ENCODE data around the gene PLEKHA5.
A peak's percentile ranks its signal among the peaks of the same experiment; 100 is the strongest.

The PLEKHA5 gene

DNA sequence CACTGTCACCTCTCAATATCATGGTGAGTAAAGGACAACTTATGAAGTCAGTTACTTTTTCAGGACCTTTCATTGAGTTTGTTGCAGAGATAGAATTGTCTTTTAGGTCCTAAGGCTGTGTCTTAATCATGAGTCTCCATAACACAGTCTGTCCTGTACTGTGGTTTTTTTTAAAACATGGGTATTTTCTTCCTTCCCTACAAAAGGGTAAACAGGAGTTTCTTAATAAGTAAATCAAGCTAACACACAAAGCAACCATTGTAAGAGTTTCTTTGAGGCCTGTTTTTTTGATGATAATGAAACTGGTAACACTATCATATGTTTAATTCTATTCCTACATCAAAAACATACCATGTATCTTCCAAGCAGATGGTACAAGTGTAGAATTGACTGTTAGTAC lies 101.4 kb downstream of the PLEKHA5 start:
- no peak for DNase-seq (ENCODE audit: low spot score)

DNA sequence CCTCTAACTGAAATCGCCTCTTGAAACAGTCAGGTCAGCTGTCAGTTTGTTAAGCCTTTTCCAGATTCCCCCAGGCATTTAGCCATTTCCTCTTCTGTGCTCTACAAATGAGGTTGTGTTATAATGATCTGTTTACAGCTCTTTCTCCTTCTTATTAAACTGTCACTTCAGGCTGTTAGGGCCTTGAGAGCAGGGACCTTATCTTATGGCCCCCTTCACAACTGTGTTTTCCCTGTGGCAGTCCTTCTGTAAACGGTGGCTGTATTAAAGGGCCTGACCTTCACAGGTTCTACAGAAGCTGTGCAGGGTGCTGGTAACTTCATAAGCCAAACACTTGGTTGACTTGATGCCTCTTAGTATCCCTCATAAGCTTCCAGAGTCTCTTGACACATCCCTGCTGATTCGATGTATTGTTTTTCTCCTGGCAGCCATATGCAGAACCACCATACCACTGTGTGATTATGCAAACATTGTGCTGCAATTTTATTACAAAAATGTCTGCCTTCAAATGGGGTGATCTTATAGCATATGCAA lies 104.7 kb downstream of the PLEKHA5 start:
- no peak for DNase-seq (ENCODE audit: low spot score)

DNA sequence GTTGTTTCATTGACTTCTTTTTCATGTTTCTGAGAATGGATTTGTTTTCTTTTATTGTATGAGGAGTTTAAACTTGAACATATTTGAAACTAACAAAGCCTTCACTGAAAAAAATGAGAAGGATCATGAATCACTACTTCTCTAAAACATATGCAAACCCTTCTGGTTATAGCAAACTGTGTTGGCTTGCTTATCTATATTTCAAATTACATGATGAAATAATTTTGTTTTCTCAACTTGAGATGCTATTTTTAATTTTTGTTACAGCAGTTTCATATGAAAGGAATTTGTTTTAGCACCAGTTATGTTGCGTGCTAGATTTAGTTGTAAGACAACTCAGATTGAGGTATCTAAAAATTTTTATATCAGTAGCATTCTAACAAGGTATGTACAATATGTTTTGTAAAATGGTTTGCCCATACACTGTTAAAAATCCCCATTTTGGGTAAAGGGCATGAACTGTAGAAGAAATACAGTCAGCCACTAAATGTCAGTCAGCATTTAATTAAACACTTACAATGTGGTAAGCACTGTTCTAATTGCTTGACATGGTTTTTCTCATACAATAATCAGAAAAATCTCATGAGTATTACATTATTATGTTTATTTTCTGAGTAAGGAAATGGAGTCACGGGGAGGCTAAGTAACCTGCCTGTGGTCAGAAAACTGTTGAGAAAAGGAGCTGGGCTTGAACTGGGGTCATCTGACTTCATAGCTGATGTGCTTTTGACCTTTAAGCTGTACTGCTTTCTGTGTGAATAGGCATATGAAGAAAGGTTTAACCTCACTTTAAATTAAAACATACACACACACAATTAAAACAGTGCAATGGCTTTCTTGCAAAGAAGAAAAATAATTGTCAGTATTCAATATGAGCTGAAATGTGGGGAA lies 105.7 kb downstream of the PLEKHA5 start:
- DNase-seq (ENCODE audit: low spot score), result no peak

DNA sequence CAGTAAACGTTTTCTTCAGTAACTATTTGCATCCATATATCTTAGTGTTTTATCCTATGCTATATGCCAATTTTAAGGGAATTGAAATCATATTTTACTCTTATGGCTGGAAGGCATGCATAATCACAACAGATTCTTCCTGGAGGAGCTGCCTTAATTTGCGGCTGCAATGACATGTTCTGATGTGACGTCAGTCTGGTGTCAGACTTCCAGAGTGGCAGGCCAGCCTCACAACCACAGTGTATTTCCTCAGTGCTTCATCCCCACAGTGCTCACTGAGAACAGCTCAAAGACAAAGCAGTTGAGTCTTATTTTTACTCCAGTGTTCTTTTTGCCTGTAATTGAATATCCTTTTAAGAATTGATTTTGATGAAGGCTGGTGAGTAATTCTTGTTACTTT lies 107.1 kb downstream of the PLEKHA5 start:
- DNase-seq (ENCODE audit: low spot score), result no peak

DNA sequence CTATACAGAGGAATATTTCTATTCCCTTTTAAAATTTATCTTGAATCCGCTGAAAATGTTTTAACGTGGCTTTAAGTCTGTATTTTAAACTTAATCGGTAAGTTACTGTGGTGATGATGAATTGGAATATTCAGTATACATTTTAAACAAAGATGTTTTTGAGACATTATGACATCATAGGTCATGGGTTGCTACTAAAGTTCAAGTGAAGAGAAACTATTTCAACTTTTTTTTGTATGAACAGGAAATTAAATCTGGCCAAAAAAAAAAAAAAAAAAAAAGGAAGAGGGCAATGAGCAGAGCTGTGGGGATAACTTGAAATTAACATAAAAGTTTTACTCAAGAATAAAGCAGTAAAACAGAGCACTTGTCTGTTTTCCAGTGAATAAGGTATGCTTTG lies 109.0 kb downstream of the PLEKHA5 start:
- DNase-seq (ENCODE audit: low spot score), result no peak

DNA sequence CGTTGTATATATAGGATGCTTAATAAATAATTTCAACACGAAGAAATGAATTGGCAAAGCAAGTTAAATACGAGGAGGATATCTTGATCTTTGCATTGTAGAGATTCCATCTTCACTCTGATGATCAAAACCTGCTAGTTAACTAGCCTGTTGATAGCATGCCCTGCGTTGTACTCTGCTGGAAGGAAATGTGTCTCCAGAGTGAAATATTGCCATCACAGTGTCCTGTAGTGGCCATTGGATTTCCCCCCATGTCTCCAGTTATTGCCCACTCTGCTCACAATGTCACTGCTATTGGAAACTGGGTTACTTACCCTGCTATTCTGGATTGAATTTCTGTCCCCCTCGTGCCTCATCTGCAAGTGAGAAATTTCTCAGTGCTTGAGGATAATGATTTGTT lies 109.6 kb downstream of the PLEKHA5 start:
- no peak for DNase-seq (ENCODE audit: low spot score)

DNA sequence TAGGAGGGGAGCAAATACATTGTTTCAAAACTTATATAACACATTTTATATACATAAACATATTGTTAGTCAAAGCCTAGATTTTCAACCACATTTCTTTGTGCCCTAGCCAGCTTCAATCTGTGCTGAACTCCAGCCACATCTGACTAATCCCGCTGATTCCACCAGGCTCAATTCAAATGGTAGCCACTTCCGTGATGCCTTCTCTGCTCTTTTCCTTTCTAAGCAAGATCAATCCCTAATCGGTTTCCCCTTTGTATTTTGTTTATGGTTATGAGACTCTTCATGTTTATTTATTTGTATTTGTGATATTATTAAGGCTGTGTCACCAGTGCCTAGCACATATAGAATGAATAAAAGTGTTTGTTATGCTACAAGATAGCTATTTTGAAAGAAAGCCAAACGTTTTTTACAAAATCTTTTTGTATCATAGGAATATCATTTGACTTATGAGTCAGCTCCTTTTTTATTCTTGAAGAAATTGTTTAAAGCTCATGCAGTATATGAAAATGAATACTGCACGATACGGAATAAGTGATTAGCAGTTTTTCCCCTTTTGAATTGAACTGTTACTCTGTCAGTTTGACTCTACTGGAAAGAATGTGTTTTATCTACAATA lies 110.2 kb downstream of the PLEKHA5 start:
- no peak for DNase-seq (ENCODE audit: low spot score)

DNA sequence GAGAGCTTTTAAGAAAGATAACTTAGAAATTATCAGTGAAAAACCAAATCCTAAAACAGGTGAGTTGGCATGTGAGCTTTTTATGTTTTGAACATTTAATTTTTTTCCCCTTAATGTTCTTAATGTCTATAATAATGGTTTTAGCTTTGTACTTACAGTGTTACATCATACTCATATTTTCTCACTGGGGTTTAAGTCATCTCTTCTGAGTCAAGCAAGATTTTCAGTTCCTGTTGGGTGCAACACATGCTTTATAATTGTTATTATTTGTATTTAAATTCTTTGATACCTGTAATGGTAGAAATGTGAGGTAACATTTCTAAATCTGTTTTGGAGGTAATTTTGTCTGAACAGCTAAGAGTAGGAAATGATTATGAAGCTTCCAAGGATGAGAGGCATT lies 113.0 kb downstream of the PLEKHA5 start:
- DNase-seq (ENCODE audit: low spot score), result no peak

DNA sequence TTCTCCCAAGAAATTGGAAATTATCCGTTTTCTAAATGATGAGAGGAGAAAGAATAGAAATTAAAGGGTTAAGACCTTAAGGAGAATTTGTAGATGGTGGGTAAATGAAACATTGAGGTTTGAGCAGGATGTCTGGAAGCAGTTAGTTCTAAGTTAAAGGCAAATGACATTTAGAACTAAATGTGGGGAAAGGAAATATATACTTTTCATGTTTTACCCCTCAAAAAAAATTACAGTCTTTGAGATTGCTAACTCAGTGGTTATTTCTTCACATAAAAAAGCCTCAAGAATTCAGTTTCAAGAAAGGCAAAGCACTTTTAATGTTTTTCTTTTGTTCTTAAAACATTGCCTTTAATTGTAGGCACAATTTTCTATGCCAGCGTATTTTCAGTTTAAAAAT lies 114.0 kb downstream of the PLEKHA5 start:
- no peak for DNase-seq (ENCODE audit: low spot score)

DNA sequence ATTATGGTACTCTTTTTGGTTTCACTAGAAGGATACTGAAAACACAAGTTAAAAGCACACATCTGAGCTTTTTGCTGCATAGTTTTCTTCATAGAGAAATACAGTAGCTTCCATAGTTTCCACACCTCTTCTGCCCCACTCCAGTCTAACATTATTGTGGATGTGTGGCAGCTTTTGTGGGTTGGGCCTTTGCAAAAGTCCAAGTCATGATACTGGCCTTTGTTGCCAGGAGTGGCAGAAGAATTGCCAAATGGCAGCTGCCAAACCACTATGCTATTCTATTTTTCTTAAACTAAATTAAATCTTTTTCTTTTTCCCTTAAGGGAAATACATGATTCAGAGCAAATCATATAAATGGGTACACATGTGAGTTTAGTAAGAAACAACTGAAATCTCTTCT lies 114.8 kb downstream of the PLEKHA5 start:
- DNase-seq (ENCODE audit: low spot score), result no peak

DNA sequence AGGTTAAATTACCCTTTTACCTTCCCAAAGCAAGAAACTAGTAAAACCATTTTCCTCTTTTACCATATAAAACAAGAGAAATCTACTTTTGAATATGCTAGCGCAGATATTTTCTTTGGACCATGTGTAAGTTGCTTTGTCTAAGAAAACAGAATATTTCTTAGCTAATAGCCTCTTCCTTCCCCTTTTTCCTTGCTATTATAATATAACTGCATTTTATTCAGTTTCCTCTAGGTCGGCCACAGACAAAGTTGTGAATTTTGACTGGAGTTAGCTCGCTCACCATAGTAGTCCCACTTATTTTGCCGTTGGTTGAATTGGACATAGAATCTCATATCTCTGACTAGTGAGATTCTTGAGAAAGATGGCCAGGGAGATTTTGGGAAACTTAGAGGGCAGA lies 115.6 kb downstream of the PLEKHA5 start:
- no peak for DNase-seq (ENCODE audit: low spot score)

DNA sequence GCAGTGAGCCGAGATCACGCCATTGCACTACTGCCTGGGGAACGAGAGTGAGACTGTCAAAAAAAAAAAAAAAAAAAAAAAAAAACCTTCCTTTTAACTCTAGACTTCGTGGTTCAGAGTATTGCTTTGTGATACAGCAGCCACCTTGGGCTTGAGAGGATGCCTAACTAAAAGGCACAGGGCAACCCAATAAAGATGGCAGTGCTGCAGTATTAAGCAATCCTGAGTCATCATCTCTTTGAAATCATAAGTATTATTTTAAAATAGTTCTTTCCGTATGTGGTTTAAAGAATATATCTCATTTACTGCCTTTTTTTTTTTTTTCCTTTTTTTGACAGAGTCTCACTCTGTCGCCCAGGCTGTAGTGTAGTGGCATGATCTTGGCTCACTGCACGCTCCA lies 116.1 kb downstream of the PLEKHA5 start:
- DNase-seq (ENCODE audit: low spot score), result no peak

DNA sequence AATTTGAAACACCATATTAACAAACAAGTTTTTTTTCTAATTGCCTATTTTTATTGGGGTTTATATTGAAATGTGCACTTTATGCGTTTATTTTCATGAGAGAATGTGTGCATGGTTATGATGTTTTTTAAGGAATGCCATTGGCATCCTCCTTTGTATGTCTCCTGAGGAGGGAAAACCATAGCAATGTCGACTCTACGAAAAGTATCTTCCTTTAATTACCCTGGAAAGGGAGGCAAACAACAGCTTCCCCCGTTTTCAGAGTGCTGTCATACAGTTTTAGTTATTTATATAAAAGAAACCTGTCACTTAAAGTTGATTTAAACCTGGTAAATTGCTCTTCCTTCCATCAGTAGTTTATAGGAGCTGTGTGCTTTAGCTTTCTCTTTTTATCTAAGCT lies 117.4 kb downstream of the PLEKHA5 start:
- DNase-seq (ENCODE audit: low spot score), result no peak

DNA sequence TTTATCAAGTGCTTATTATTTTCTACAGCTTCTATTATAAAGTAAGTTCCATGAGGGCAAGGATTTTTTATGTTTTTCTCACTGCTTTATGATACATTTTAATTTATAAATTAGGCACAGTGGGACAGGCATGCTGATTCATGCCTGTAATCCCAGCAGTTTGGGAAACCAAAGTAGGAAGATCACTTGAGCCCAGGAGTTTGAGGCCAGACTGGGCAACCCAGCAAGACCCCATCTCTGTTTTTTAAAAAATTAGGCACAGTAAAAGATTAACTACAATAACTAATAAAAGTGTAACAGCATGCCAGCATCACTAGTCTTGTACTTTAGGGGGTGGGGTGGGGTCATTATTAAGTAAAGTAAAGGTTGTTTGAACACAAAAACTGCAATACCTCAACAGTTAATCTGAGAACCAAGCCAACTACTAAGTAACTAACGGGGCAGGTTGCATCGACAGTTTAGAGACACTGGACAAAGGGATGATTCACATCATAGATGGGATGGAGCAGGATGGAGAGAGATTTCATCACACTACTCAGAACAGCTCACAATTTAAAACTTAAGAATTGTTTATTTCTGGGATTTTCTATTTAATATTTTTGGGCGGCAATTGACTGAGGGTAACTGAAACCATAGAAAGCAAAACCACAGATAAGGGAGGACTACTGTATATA lies 119.5 kb downstream of the PLEKHA5 start:
- no peak for DNase-seq (ENCODE audit: low spot score)

DNA sequence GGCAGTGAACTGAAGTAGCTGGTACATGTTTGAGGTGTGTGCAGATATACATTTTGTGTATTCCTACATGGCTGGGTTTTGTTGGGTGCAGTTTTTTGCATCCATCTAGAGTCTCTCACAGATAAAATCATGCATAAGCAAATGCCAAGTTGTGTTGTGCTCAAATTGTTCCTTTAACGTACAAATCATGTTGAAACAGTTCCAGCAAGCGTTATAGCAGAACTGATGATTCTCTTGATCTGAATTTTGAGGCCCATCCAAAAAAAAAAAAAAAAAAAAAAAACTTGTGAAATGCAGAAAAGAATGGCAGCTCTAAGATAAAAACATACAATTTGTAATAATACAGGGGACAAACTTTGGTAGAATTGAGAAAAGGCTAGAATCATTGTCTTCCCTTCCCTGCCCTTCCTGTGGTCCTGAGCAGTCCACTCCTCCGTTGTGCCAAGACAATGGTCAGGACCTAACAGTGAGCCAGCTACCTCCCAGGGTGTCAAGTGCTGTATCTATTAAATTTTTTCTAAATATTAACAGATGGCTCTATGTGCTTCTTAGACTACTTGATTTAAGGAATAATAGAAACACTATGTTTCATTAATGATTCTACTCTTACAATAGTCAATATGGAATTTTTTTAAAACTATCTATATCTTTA lies 122.1 kb downstream of the PLEKHA5 start:
- DNase-seq (ENCODE audit: low spot score), result no peak

DNA sequence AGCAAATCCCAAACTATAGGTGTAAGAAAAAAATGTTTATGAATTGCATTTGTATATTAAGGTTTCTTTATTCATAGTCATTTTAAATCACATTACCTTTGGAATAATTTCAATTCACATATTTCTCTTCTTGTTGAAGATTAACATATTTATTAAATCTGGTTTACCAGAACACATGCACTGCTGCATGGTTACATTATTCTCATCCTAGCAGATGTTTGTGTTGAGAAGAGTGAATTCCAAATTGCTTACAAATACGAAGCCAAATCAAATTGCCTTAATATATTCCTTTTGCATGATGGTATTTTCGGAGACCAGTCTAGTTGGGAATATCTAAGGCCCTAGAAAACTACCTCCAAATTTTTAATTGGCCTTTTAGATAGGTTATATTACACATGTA lies 130.6 kb downstream of the PLEKHA5 start:
- no peak for DNase-seq (ENCODE audit: low spot score)

DNA sequence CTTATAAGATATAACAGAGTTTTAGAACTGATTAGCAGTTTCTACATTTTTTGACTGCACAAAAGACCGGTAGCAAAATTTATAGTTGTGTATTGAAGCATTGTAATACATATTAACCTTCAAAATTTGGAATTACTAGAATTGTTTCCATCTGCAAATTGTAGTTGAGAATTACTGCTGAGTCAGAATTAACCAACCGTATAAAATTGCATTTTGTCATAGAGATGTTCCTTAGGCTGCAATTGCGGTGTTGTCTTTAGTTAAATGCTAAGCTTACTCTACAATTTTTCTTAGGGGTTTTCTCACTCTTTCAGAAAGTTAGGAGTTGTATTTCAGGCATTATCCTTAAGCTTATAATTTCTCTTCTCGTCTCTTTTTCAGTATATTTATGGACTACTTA lies 132.2 kb downstream of the PLEKHA5 start:
- DNase-seq (ENCODE audit: low spot score), result no peak

DNA sequence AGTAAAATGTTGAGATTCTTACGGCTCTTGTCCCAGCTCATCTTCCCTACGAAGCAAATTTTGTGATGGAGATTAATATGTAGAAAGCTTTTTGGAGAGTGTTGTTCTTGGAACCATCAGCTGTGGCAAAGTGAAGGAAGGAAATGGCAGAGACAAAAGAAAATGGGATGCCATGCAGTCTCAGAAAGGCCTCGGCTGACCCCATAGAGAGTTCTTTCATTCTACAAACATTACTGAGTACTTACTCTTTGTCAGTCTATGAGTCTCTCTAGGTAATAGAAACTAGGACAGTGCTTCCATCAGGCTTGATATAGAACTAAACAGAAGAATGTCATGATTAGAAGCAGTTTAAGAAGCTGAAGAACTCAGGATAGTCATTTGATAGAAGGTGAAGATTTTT lies 134.1 kb downstream of the PLEKHA5 start:
- no peak for DNase-seq (ENCODE audit: low spot score)

DNA sequence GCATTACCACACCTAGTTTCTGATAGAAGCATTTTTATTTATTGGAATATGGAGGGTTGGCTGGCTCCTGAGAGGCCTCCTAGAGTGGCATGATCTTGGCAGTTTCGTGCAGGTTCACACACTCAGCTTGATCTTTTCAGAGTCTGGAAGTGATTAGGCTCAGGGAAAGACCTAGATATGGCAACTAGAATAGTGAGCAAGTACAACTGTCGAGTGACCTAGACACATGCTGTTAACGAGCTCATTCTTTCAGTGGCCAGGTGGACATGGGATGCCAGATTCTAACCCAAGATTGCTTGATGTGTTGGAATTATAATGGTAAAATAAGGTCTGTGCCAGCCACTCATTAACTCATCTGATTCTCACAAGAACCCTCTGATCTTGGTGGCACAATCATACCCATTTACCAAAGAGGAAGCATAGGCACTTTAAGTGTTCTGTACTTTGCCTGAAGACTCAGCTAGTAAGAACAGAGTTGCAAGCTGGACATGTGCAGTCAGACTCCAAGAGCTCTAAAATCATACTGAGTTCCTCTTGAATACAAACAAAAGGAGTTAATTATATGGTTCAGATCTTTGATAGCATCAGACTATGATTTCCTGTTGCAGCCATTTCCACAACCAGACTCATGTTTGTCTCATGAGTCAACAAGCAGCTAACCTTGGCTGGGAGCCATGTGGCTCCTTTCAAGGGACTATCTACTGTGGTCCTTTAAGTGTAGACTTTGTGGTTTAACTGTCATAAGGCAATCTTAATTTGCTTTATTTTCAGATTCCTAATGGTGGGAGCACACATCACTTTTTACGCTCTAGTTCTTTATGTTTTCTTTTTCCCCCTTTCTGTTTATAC lies 144.2 kb downstream of the PLEKHA5 start:
- peak; percentile 66 for DNase-seq (ENCODE audit: low spot score)

DNA sequence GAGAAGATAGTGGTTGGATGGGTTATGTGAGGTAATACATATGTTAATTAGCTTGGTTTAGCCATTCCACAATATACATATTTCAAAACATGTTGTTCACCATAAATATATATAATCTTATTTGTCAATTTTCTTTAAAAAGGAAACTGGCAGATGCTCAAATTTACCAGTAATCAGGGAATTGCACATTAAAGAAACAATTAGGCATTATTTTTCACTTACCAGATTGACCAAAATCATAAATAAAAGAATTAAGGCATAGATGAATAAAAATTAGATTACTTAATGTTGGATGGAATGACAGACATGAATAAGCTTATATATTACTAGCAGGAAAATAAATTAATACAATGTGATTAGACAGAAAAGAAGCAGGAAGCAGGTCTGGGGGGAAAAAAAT lies 147.2 kb downstream of the PLEKHA5 start:
- DNase-seq (ENCODE audit: low spot score), result no peak

DNA sequence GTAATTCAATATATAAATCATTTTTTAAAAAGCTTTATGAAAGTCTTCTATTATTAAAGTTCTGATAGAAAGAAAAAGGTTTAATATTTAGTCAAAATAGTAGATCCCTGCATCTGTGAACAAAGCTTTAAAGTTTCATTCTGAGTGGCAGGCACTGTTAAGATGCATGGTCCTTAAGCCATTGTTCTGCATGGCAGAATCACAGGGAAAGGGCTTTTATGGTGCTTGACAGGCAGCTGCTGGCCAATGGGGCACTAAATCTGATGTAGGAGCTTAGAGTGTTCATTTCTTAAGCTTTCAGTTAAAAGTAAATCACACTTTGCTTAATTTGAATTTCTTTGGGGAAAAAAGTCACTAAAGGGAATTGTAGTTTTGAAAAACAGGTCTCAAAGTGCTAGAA lies 148.2 kb downstream of the PLEKHA5 start:
- no peak for DNase-seq (ENCODE audit: low spot score)

DNA sequence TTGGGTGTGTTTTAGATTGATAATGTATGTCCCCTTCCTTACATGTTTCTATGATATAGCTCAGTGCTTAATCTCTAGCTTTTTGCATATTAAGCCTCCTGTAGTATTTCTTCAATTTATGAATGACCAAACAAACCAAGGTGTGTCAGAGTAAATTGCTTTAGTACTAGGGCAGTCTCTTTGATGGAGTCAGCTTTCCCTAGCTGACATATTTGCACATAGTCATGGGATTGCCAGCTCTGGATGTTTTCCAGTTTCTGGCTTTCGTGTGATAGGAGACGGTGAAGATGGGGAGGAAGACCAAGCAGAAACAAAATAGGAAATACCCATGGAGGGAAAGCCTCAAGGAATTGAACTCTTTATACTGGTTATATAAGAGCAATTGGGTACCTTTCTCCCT lies 148.9 kb downstream of the PLEKHA5 start:
- DNase-seq (ENCODE audit: low spot score), result no peak

Measured in CD4-positive, alpha-beta T cell treated with Interleukin-6 at 100 ng/mL for 8 hours (primary cell).